Measurements from ENCODE around the gene EPGN. TPM values are rescaled to one million over a fixed set of nuclear protein-coding genes. Genes with fewer than 3 reads are reported as not detected.

The EPGN gene
- total and polyA plus RNA-seq, 2 of the 13 experiments (the other 11 are each of a cell fraction or from before 2014, with no cell fraction given), result not detected

GRCh38 chr4:74260036-74260435 is 48.2 kb upstream of the EPGN start (continued):
- TF ChIP-seq ZNF598 (CRISPR knock-in tag; IDR thresholded peaks at IDR 0.05; ENCODE audit: borderline replicate concordance) (no peak), JARID2 (CRISPR knock-in tag; IDR thresholded peaks at IDR 0.05; ENCODE audit: insufficient replicate concordance) (no peak), ZNF563 (CRISPR knock-in tag; IDR thresholded peaks at IDR 0.05) (no peak), MTF1 (CRISPR knock-in tag; IDR thresholded peaks at IDR 0.05) (no peak), RNF219 (CRISPR knock-in tag; IDR thresholded peaks at IDR 0.05) (no peak), GFI1 (CRISPR knock-in tag; IDR thresholded peaks at IDR 0.05; ENCODE audit: borderline replicate concordance) (no peak)

GRCh38 chr4:74262522-74262921 is 45.7 kb upstream of the EPGN start:
- H3K27me3 ChIP-seq (ENCODE audit: control insufficient read depth in 1 of 2, insufficient read depth in 2 of 2, low read length in 2 of 2), result no peaks in the 10 kb centered on the region
- no peak overlapping the region for H3K4me3 ChIP-seq (replicated peaks in 1 of 3; ENCODE audit: insufficient read depth in 1 of 3, low read depth in 2 of 3, low read length in 3 of 3)
- no peaks in the 10 kb centered on the region for H4K20me1 ChIP-seq (ENCODE audit: insufficient read depth, low read length)
- in situ Hi-C loops (cut with HindIII; ENCODE audit: extremely low pct_ligation_motif_present, low pct_unique_long_range_greater_than_20kb), result no loop called here
- H3K4me1 ChIP-seq (ENCODE audit: insufficient read depth, low read length), result no peaks in the 10 kb centered on the region
- intact Hi-C loops (cut with micrococcal nuclease; ENCODE audit: unreplicated experiment), result no loop called here
- CTCF ChIA-PET (ENCODE audit: low intra/inter-chr PET ratio, low total read pairs), result no interaction called here
- FAIRE-seq, result no peak
- no peaks in the 10 kb centered on the region for H3K79me2 ChIP-seq (ENCODE audit: insufficient read depth, low read length)
- POLR2A ChIA-PET, result no interaction called here
- DNase-seq (ENCODE audit: low spot score), result no peak
- no peak for ATAC-seq
- BruUV-seq (replicated peaks), result no TSS peak
- H3K4me2 ChIP-seq (ENCODE audit: low read depth, low read length), result no peak overlapping the region
- no peaks in the 10 kb centered on the region for H3K9me3 ChIP-seq (ENCODE audit: low read length)
- H3K27ac ChIP-seq (ENCODE audit: extremely low read length, insufficient read depth, low read length), result no peak overlapping the region
- H3K36me3 ChIP-seq (replicated peaks in 1 of 2; ENCODE audit: control insufficient read depth in 1 of 2, insufficient read depth in 2 of 2, low read length in 2 of 2), result no peaks in the 10 kb centered on the region
- H3K9ac ChIP-seq (ENCODE audit: insufficient read depth, low read depth, low read length), result no peak overlapping the region
- H2AFZ ChIP-seq (ENCODE audit: low read length), result no peak overlapping the region
- TF ChIP-seq ZNF318 (CRISPR knock-in tag; IDR thresholded peaks at IDR 0.05) (no peak), SSRP1 (CRISPR knock-in tag; IDR thresholded peaks at IDR 0.05) (no peak), HHEX (CRISPR knock-in tag; IDR thresholded peaks at IDR 0.05) (no peak), ZNF18 (CRISPR knock-in tag; IDR thresholded peaks at IDR 0.05; ENCODE audit: insufficient replicate concordance) (no peak), RFXANK (CRISPR knock-in tag; IDR thresholded peaks at IDR 0.05) (no peak), ZNF484 (CRISPR knock-in tag; IDR thresholded peaks at IDR 0.05; ENCODE audit: borderline replicate concordance, low read depth) (no peak), HNRNPUL1 (IDR thresholded peaks at IDR 0.05; ENCODE audit: low read depth, low read length) (no peak)
